ENCODE results near the gene POR.

The POR gene

GRCh38 chr7:75983471-75984129 is 68.6 kb downstream of the POR start:
- no peaks in the 10 kb centered on the region for H3K9me3 ChIP-seq (ENCODE audit: severe bottlenecking)
- H3K4me3 ChIP-seq (ENCODE audit: severe bottlenecking) = no peak overlapping the region
- no peak overlapping the region for H3K27ac ChIP-seq (ENCODE audit: poor library complexity, severe bottlenecking)
- no peak for DNase-seq (ENCODE audit: low spot score)
- H3K4me1 ChIP-seq (ENCODE audit: insufficient read depth, poor library complexity, severe bottlenecking) = no peaks in the 10 kb centered on the region
- ATAC-seq (ENCODE audit: low read depth) = no peak
- H3K27me3 ChIP-seq (ENCODE audit: insufficient read depth, poor library complexity, severe bottlenecking) = no peaks in the 10 kb centered on the region
- peaks cover 20% of the 10 kb centered on the region for H3K36me3 ChIP-seq (ENCODE audit: low read depth)
- no peak for TF ChIP-seq CTCF (IDR thresholded peaks at IDR 0.05; ENCODE audit: poor library complexity, severe bottlenecking)

- Histone ChIP-seq H3K27ac (ENCODE audit: poor library complexity, severe bottlenecking) (no peak overlapping the region), H3K4me1 (ENCODE audit: insufficient read depth, poor library complexity, severe bottlenecking) (no peaks in the 10 kb centered on the region), H3K36me3 (ENCODE audit: low read depth) (peaks cover 20% of the 10 kb centered on the region), H3K9me3 (ENCODE audit: severe bottlenecking) (no peaks in the 10 kb centered on the region), H3K4me3 (ENCODE audit: severe bottlenecking) (no peak overlapping the region), H3K27me3 (ENCODE audit: insufficient read depth, poor library complexity, severe bottlenecking) (no peaks in the 10 kb centered on the region)
- TF ChIP-seq CTCF (IDR thresholded peaks at IDR 0.05; ENCODE audit: poor library complexity, severe bottlenecking) = no peak
- no peak for ATAC-seq (ENCODE audit: low read depth)
- DNase-seq (ENCODE audit: low spot score) = no peak
Observed at GRCh38 chr7:75984130-75985008, 69.4 kb downstream of the POR start.

GRCh38 chr7:75985009-75985517 is 70.1 kb downstream of the POR start:
- no peak for TF ChIP-seq CTCF (IDR thresholded peaks at IDR 0.05; ENCODE audit: poor library complexity, severe bottlenecking)
- Histone ChIP-seq H3K27me3 (ENCODE audit: insufficient read depth, poor library complexity, severe bottlenecking) (no peaks in the 10 kb centered on the region), H3K9me3 (ENCODE audit: severe bottlenecking) (no peaks in the 10 kb centered on the region), H3K27ac (ENCODE audit: poor library complexity, severe bottlenecking) (no peak overlapping the region), H3K36me3 (ENCODE audit: low read depth) (peaks cover 20% of the 10 kb centered on the region), H3K4me3 (ENCODE audit: severe bottlenecking) (no peak overlapping the region), H3K4me1 (ENCODE audit: insufficient read depth, poor library complexity, severe bottlenecking) (no peaks in the 10 kb centered on the region)
- DNase-seq (ENCODE audit: low spot score) = no peak
- no peak for ATAC-seq (ENCODE audit: low read depth)

GRCh38 chr7:75985518-75986146 is 70.7 kb downstream of the POR start:
- no peak overlapping the region for H3K4me3 ChIP-seq (ENCODE audit: severe bottlenecking)
- ATAC-seq (ENCODE audit: low read depth) (no peak), DNase-seq (ENCODE audit: low spot score) (no peak)
- no peaks in the 10 kb centered on the region for H3K4me1 ChIP-seq (ENCODE audit: insufficient read depth, poor library complexity, severe bottlenecking)
- peaks cover 19% of the 10 kb centered on the region for H3K36me3 ChIP-seq (ENCODE audit: low read depth)
- H3K9me3 ChIP-seq (ENCODE audit: severe bottlenecking) = no peaks in the 10 kb centered on the region
- H3K27ac ChIP-seq (ENCODE audit: poor library complexity, severe bottlenecking) = no peak overlapping the region
- TF ChIP-seq CTCF (IDR thresholded peaks at IDR 0.05; ENCODE audit: poor library complexity, severe bottlenecking) = no peak
- H3K27me3 ChIP-seq (ENCODE audit: insufficient read depth, poor library complexity, severe bottlenecking) = no peaks in the 10 kb centered on the region

All from RWPE2 (cell line).